Aorta (tissue), 5 donors: Measurements from ENCODE around the gene ABI3BP. TPM values are rescaled to one million over a fixed set of nuclear protein-coding genes. Genes with fewer than 3 reads are reported as not detected.

Source experiments
- ATAC-seq: fragments of 200-7000 bp; cut with Tn5 transposase; one replicate; pipeline ENCODE4 v1.9.1; 2022; ENCODE audit warnings: moderate library complexity; ENCODE audit not compliant: low FRiP score
- DNase-seq, 2 donors: peaks; one replicate each; pipeline ENCODE4 v3.0.0-alpha.2; 2020
- H3K27ac ChIP-seq, 2 donors: one replicate each; pipeline ENCODE4 v1.5.1; 2013; ENCODE audit warnings: low read length in 2 of 2, mild to moderate bottlenecking in 2 of 2, moderate library complexity in 2 of 2, control low read depth in 1 of 2, inconsistent platforms in 1 of 2, low read depth in 1 of 2
- H3K27me3 ChIP-seq, 2 donors: one replicate each; pipeline ENCODE4 v1.6.1; 2013; ENCODE audit warnings: control low read depth in 1 of 2, low read length in 1 of 2, mild to moderate bottlenecking in 1 of 2, moderate library complexity in 1 of 2; ENCODE audit not compliant: insufficient read depth in 2 of 2, control insufficient read depth in 1 of 2
- H3K36me3 ChIP-seq, 2 donors: one replicate each; pipeline ENCODE4 v1.6.1; 2013; ENCODE audit warnings: control low read depth in 1 of 2, low read length in 1 of 2, mild to moderate bottlenecking in 1 of 2; ENCODE audit not compliant: insufficient read depth in 2 of 2, control insufficient read depth in 1 of 2
- H3K4me1 ChIP-seq, 2 donors: one replicate each; pipeline ENCODE4 v1.6.1; 2013; ENCODE audit warnings: low read length in 2 of 2, control low read depth in 1 of 2, mild to moderate bottlenecking in 1 of 2, moderate library complexity in 1 of 2; ENCODE audit not compliant: insufficient read depth in 2 of 2, control insufficient read depth in 1 of 2
- H3K4me3 ChIP-seq, 2 donors: one replicate each; pipeline ENCODE4 v1.5.1; 2013; ENCODE audit warnings: low read length in 2 of 2, control low read depth in 1 of 2, mild to moderate bottlenecking in 1 of 2
- H3K9me3 ChIP-seq: one replicate; pipeline ENCODE4 v1.6.1; 2013; ENCODE audit warnings: mild to moderate bottlenecking, low read length; ENCODE audit not compliant: control insufficient read depth
- WGBS, 2 donors: extraction: QIAGEN DNeasy Blood & Tissue Kit; methylation state at CpG; one replicate each; pipeline ENCODE4 v1.1.7; 2013; 5-methylcytosine and 5-hydroxymethylcytosine counted together
- intact Hi-C, 2 donors: fragments of 100-400 bp; cut with DNase I; formaldehyde crosslinking; loops; one replicate each; pipeline versions ENCODE4 v1.14.2 to v1.15.0; 2022
- polyA plus RNA-seq, 2 donors: library from polyadenylated mRNA; stranded (reverse); fragments of 200-250 nt; gene quantifications; one replicate each; pipeline ENCODE4 v1.2.3, GENCODE V29; 2013
- total RNA-seq, 2 donors: library from RNA; stranded (reverse); fragmentation: NEBNext Ultra II Directional; extraction: Animal tissue kit (Norgen Biotek cat#: 25700); gene quantifications; one replicate each; pipeline ENCODE4 v1.2.1, GENCODE V29; 2021
- donor health status: healthy with polysubstance abuse.
- donor health status: Bipolar disorder and iron deficiency.
- donor health status: DM: no; HTN: no; CAD: no.
- donor health status: DM: no; HTN: no; CAD: no.
- donor health status: DM: yes; HTN: yes; CAD: no.

The ABI3BP gene
- total and polyA plus RNA-seq, 4 donors, result 4.6 to 389 (median 115) TPM

DNA sequence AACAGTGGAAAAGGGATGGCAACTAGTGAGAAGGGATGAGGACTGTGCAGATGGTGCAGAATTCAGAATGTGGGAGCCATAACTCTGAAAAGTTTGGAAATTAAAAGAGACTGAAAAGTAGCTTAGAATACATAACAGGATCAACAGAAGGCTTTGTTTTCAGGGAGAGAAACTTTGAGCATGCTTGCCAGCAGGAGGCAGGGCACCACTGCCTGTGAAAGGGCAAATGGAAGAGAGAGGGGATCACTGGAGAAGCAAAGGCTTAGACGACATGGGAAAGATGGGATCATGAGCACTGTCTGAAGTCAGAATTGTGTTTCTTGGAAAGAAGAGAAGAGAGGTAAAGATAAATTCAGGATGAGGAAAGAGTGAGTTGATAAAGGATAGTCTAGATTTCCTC lies 99.6 kb downstream of the ABI3BP start:
- Histone ChIP-seq H3K27me3 (no peaks in the 10 kb centered on the region), H3K4me1 (no peaks in the 10 kb centered on the region), H3K4me3 (no peak overlapping the region), H3K9me3 (no peaks in the 10 kb centered on the region), H3K36me3 (no peaks in the 10 kb centered on the region), H3K27ac (no peak overlapping the region)
- intact Hi-C loops, result loop anchor here (2.0 to 5.0 kb wide), 2 partner anchors 303 to 489 kb away; no protein-coding TSS in a partner anchor
- WGBS, 2 donors, result 18 to 24% methylated on average over 1 of the region's 1 CpG
- ATAC-seq (no peak), DNase-seq (peak in 1 of 2 donors; percentile 51)

DNA sequence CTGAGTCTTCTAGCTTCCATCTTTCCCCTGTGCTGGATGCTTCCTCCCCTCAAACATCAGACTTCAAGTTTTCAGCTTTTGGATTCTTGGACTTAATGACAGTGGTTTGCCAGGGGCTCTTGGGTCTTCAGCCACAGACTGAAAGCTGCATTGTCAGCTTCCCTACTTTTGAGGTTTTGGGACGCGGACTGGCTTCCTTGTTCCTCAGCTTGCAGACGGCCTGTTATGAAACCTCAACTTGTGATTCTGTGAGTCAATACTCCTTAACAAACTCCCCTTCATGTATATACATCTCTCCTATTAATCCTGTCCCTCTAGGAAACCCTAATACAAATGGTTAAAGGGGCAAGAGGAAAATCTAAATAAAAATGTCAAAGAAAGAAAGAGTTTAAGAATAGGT lies 100.1 kb downstream of the ABI3BP start:
- Histone ChIP-seq H3K4me1 (no peaks in the 10 kb centered on the region), H3K36me3 (no peaks in the 10 kb centered on the region), H3K27ac (no peak overlapping the region), H3K27me3 (no peaks in the 10 kb centered on the region), H3K4me3 (no peak overlapping the region), H3K9me3 (no peaks in the 10 kb centered on the region)
- DNase-seq, result peak in 1 of 2 donors; percentile 70
- WGBS, 2 donors, result 87 to 92% methylated on average over 3 of the region's 3 CpGs
- ATAC-seq, result no peak
- intact Hi-C loops, result loop anchor here (2.0 to 5.0 kb wide), 2 partner anchors 304 to 489 kb away; no protein-coding TSS in a partner anchor

GRCh38 chr3:100891827-100892226 lies 101.4 kb downstream of the ABI3BP start:
- WGBS, 2 donors, result 77 to 78% methylated on average over 5 of the region's 5 CpGs
- no peaks in the 10 kb centered on the region for H3K27me3 ChIP-seq
- no peaks in the 10 kb centered on the region for H3K36me3 ChIP-seq
- H3K4me1 ChIP-seq, result no peaks in the 10 kb centered on the region
- no peak for ATAC-seq
- intact Hi-C loops, result loop anchor here (2.0 to 5.0 kb wide), 2 partner anchors 305 to 490 kb away; no protein-coding TSS in a partner anchor
- H3K4me3 ChIP-seq, result no peak overlapping the region
- no peaks in the 10 kb centered on the region for H3K9me3 ChIP-seq
- no peak overlapping the region for H3K27ac ChIP-seq
- no peak for DNase-seq

- no peak for ATAC-seq
These were observed 102.2 kb downstream of the ABI3BP start for GRCh38 chr3:100891033-100891432.

DNA sequence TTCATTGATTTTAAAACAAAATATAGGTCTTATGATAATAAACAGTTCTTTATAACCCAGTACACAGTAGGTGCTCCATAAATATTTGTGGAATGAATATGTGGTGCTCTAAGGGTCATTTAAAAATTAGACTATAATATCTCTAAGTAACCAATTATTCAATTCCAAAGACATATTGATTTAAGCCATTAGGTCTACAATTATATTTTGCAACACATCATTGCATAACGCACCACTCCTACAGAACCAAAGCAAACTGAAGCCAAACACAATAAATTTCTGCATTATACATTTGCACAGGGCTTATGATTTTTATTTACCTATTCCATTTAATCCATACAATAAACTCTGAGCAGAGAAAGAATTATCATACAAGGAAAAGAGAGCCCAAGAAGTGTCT lies 104.3 kb downstream of the ABI3BP start:
- no peak for DNase-seq
- H3K9me3 ChIP-seq, result no peaks in the 10 kb centered on the region
- no peak overlapping the region for H3K27ac ChIP-seq
- H3K36me3 ChIP-seq, result no peaks in the 10 kb centered on the region
- WGBS, 2 donors, result 95 to 100% methylated on average over 1 of the region's 1 CpG
- no peak for ATAC-seq
- intact Hi-C loops, result no loop called here
- no peaks in the 10 kb centered on the region for H3K4me1 ChIP-seq
- no peaks in the 10 kb centered on the region for H3K27me3 ChIP-seq
- H3K4me3 ChIP-seq, result no peak overlapping the region

More at GRCh38 chr3:100891033-100891432, 102.2 kb downstream of the ABI3BP start:
- H3K4me3 ChIP-seq, result no peak overlapping the region
- WGBS, 2 donors, result 64 to 78% methylated on average over 2 of the region's 2 CpGs
- H3K9me3 ChIP-seq, result no peaks in the 10 kb centered on the region
- DNase-seq, result no peak
- intact Hi-C loops, result loop anchor here in 1 of 2 donors (5.0 kb wide), 1 partner anchor 491 kb away; no protein-coding TSS in a partner anchor
- H3K4me1 ChIP-seq, result no peaks in the 10 kb centered on the region
- H3K27ac ChIP-seq, result no peak overlapping the region
- no peaks in the 10 kb centered on the region for H3K36me3 ChIP-seq
- no peaks in the 10 kb centered on the region for H3K27me3 ChIP-seq

DNA sequence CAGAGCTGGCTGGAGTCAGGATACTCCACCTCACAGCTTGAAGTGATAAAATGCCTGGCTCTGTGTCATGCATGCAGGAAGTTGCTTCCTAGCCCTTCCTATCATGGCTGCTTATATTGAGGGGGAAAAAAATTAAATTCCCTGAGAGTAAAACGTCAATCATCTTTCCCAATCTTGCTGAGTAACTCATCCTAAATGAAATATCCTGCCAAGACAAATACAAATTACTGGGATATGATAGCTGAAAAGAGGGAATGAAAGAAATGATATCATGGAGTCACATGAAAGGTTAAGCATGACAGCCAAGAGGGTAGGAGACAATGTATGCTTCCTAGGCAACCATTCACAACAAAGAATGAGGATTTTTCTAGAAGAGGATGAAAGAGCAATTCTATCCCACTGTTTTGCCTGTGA lies 110.6 kb downstream of the ABI3BP start:
- H3K27ac ChIP-seq, result no peak overlapping the region
- no peaks in the 10 kb centered on the region for H3K36me3 ChIP-seq
- intact Hi-C loops, result no loop called here
- H3K4me1 ChIP-seq, result no peaks in the 10 kb centered on the region
- DNase-seq (no peak), ATAC-seq (no peak)
- H3K9me3 ChIP-seq, result no peaks in the 10 kb centered on the region
- no peaks in the 10 kb centered on the region for H3K27me3 ChIP-seq
- 75 to 84% methylated on average over 1 of the region's 1 CpG for WGBS, 2 donors
- no peak overlapping the region for H3K4me3 ChIP-seq

- intact Hi-C loops, result no loop called here
- Histone ChIP-seq H3K4me3 (no peak overlapping the region), H3K4me1 (no peaks in the 10 kb centered on the region), H3K27me3 (no peaks in the 10 kb centered on the region), H3K9me3 (no peaks in the 10 kb centered on the region), H3K27ac (no peak overlapping the region), H3K36me3 (no peaks in the 10 kb centered on the region)
- WGBS, 2 donors, result 84 to 97% methylated on average over 1 of the region's 1 CpG
- ATAC-seq, result peak; percentile 42
- no peak for DNase-seq
These were observed 112.4 kb downstream of the ABI3BP start for GRCh38 chr3:100880845-100881244.

GRCh38 chr3:100880072-100880471 lies 113.1 kb downstream of the ABI3BP start:
- H3K36me3 ChIP-seq, result no peaks in the 10 kb centered on the region
- no peak overlapping the region for H3K4me3 ChIP-seq
- no peak overlapping the region for H3K27ac ChIP-seq
- DNase-seq (peak; percentile 56 to 72), ATAC-seq (peak; percentile 83)
- no peaks in the 10 kb centered on the region for H3K9me3 ChIP-seq
- 37 to 40% methylated on average over 7 of the region's 7 CpGs for WGBS, 2 donors
- intact Hi-C loops, result no loop called here
- H3K4me1 ChIP-seq, result no peaks in the 10 kb centered on the region
- H3K27me3 ChIP-seq, result no peaks in the 10 kb centered on the region

- H3K27ac ChIP-seq, result no peak overlapping the region
- DNase-seq (no peak), ATAC-seq (no peak)
- H3K4me3 ChIP-seq, result no peak overlapping the region
- H3K27me3 ChIP-seq, result no peaks in the 10 kb centered on the region
- WGBS, 2 donors, result 47 to 55% methylated on average over 4 of the region's 4 CpGs
- H3K4me1 ChIP-seq, result no peaks in the 10 kb centered on the region
- no peaks in the 10 kb centered on the region for H3K36me3 ChIP-seq
- intact Hi-C loops, result no loop called here
- no peaks in the 10 kb centered on the region for H3K9me3 ChIP-seq
These were observed 113.9 kb downstream of the ABI3BP start for GRCh38 chr3:100879195-100879810.
